GM21825 (cell line): ENCODE measurements around the gene DNM3.

Source experiments
- ATAC-seq: cut with Tn5 transposase; IDR thresholded peaks from one replicate; pipeline ENCODE4 v1.9.1; 2021; ENCODE audit warnings: mild to moderate bottlenecking, moderate library complexity; ENCODE audit not compliant: unreplicated experiment

Gene DNM3

GRCh38 chr1:172443666-172444453 is 602.6 kb downstream of the DNM3 start, which contains the start of gene PIGC:
Gene PIGC (minus strand): TSS chr1:172444069. CDS start chr1:172442622, 1,447 bp downstream.
- ATAC-seq = peak; percentile 99

GRCh38 chr1:172446547-172446946 is 605.2 kb downstream of the DNM3 start:
- ATAC-seq = no peak

- ATAC-seq = no peak
Observed at GRCh38 chr1:172447641-172448040, 606.3 kb downstream of the DNM3 start.

GRCh38 chr1:172448995-172449584 is 607.8 kb downstream of the DNM3 start:
- ATAC-seq = no peak

GRCh38 chr1:172449585-172450523 is 608.6 kb downstream of the DNM3 start:
- ATAC-seq = peak; percentile 64

- ATAC-seq = no peak
Observed at GRCh38 chr1:172450524-172450885, 609.2 kb downstream of the DNM3 start.

GRCh38 chr1:172451002-172451443 is 609.7 kb downstream of the DNM3 start:
- ATAC-seq = no peak

GRCh38 chr1:172452536-172453152 is 611.3 kb downstream of the DNM3 start:
- no peak for ATAC-seq

GRCh38 chr1:172453153-172453545 is 611.9 kb downstream of the DNM3 start:
- no peak for ATAC-seq

GRCh38 chr1:172453607-172454006 is 612.3 kb downstream of the DNM3 start:
- no peak for ATAC-seq

GRCh38 chr1:172455451-172455850 is 614.2 kb downstream of the DNM3 start:
- ATAC-seq = no peak

GRCh38 chr1:172456344-172456769 is 615.1 kb downstream of the DNM3 start:
- no peak for ATAC-seq

- no peak for ATAC-seq
Observed at GRCh38 chr1:172457479-172458130, 616.3 kb downstream of the DNM3 start.

GRCh38 chr1:172460177-172460576 is 618.9 kb downstream of the DNM3 start:
- no peak for ATAC-seq

- ATAC-seq = no peak
Observed at GRCh38 chr1:172460887-172461315, 619.6 kb downstream of the DNM3 start.
